GM04503 (cell line): ENCODE measurements around the gene TRIM71.
"Not testable (repeated sequence)": the region's sequence is repeated elsewhere in the genome, so short reads cannot be mapped to it uniquely, and the experiment has no call there.

ENCODE experiments used
- DNase-seq: peaks from one replicate; pipeline ENCODE4 v3.0.0-alpha.2; 2012; ENCODE audit warnings: low read depth

The TRIM71 gene

DNA sequence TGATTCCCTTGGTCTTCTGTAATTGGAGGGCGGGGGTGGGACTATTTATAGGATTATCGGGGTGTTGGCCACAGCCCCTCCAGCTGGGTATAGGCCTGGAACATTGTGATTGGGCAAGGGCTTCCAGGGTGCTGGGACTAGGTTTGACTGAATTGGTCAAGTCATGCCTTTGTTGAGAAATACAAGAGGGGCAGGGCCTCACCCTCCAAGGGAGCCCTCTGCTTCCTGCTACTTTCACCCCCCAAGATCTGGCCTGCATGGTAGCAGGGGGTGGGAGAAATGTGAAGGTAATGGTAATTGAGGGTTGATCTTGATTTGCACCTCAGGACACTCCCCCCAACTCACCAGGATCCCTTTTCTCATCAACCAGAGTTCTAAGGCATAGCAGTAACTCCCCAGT is 25.2 kb downstream of the TRIM71 start:
- no peak for DNase-seq

DNA sequence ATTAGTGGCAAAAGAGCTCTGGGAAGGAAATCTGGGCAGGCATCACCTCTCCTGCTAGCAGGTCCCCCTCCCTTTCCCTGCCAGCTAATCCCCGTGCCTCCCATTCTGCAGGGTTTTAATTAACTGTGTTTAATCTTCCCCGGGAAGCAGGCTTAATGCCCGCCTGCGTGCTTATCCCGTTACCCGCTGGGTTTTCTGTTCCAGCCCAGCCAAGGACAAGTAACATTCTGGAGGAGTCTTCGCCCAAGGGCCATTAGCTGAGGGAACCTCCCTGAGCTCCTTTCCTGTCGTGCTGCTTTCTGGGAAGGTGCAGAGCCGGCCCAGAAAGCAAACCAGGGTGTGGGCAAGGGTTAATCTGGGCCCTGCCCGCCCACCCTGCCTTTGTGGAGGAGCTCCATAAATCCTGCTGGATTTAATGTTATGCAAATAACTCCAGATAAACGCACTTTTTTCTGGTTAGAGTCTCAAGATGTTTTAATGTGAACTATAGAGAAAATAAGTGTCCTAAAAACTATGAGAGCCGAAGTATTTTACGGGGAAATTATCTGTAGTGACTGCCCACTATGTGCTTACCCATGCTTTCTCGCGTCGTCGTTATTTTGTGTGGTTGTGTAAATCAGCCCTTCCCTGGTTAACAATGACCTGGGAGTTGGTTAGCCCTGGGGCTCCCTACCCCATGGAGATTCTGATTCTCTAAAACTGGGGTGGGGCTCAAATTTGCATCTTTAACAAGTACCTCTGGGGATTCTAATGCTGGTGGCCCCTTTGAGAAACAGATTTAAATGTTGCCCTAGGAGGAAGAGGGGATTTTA is 25.9 kb downstream of the TRIM71 start:
- DNase-seq, result no peak

DNA sequence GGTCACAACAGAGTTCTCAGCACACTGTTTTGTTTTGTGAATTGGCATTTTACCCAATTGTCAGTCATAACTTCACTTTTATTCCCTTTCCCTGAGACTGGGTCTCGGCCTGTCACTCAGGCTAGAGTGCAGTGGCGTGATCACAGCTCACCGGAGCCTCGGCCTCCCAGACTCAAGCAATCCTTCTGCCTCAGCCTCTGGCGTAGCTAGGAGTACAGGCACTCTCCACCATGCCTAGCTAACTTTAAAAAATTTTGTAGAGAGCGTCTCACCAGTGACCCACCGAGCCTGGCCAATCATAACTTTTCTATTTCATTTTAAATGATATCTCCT is 26.5 kb downstream of the TRIM71 start:
- DNase-seq, result no peak

DNA sequence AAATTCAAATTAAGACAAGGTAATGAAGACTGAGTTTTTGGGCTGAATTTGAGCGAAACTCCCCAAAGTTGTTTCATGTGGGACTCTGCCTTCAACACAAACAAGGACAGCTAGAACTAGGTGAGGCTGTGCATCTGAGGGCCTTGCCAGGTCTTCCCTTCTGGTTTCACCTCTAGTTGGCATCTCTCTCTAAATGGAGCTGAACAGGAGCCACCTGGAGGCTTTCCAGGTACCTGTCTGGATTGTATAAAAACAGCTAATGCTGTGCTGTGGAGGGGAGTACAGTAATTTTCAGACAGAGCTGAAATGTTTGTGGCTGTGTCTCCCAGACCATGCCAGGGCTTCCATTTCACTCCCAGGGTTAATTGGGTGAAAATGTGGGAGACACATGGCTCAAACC is 27.1 kb downstream of the TRIM71 start:
- no peak for DNase-seq

DNA sequence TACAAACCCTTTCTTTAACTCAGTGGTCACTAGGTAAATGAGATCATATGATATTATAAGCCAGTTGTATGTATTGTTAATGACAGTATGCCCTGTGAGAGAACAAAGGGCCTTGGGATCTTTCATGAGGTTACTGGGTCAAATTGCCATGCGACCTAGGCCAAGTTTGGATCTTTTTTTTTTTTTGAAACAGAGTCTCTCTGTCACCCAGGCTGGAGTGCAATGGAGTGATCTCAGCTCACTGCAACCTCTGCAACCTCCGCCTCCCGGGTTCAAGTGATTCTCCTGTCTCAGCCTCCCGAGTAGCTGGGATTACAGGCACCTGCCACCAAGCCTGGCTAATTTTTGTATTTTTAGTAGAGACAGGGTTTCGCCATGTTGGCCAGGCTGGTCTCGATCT is 27.7 kb downstream of the TRIM71 start:
- DNase-seq, result not testable (repeated sequence)

DNA sequence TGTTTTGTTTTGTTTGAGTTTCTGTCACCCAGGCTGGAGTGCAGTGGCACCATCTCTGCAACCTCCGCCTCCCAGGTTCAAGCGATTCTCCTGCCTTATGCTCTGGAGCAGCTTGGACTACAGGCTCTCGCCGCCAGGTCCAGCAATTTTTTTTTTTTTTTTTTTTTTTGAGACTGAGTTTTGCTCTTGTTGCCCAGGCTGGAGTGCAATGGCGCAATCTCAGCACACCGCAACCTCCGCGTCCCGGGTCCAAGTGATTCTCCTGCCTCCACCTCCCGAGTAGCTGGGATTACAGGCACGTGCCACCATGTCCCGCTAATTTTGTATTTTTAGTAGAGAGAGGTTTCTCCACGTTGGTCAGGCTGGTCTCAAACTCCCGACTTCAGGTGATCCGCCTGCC is 29.2 kb downstream of the TRIM71 start:
- DNase-seq, result not testable (repeated sequence)

DNA sequence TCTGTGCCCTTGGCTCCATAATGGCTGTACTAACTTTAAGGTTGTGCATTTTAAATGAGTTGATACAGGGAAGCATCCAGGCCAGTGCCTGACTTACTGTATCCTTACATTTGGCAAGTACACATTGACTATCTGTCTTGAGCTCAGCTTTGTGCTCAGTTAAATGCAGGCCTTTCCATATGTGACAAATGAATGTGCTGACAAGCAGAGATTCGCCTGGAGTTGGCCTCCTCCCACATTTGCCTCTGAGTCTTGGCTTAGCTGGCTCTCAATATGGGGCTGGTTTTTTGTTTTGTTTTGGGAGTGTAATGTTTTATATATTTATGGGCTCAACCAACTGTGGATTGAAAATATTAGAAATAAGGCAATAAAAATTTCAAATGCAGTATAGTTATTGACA is 29.7 kb downstream of the TRIM71 start:
- no peak for DNase-seq

DNA sequence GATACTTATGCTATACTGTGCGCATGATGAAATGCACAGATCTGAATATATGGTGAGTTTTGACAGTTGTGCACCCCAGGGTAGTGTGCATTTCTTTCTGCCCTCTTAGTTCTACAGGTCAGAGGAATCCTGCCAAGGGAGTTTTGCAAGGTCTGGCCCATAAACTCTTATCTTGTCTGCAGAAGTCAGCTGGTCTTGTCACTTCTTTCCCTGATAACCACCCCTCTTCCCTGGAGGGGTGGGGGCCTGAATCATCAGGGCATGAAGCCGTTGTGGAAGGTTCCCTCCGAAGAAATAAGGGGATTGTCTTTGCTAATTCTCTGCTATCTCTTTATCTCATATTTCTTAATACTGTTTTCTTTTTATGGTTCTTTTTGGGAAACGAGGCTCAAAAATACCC is 30.4 kb downstream of the TRIM71 start:
- no peak for DNase-seq

DNA sequence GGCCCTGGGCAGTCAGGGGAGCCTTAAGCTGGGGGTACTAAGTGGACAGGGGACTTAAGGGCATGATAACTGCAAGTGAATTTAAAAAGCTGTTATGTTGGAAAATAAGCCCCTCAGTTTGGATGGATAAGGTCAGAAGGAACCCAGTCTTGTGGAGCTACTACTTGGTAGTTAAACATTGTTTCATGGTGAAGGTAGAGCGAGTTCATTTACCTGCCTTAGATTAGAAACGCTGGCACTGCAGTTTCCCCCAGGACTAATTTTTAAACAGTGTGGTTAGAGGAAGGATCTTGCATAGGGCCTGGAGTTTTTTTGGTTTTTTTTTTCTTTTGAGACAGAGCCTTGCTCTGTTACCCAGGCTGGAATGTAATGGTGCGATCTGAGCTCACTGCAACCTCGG is 31.2 kb downstream of the TRIM71 start:
- no peak for DNase-seq

DNA sequence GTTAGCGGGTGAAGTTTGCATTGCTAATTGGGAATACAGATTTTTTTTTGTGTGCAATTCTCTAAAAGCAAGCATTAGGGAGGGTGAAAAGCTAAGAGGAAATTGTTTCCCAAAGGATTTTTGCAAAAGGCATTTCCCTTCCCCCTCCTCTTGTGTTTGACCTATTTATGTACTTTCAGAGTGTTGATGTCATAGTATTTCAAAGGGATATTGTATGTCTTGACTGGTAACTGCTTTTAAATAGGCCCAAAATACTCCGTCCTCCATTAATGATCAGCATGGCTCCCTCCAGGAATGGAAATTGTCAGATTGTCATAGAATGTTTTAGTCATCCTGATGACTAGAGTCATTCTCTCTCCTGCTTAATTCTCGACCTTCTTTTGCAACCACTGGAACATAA is 32.4 kb downstream of the TRIM71 start:
- no peak for DNase-seq

DNA sequence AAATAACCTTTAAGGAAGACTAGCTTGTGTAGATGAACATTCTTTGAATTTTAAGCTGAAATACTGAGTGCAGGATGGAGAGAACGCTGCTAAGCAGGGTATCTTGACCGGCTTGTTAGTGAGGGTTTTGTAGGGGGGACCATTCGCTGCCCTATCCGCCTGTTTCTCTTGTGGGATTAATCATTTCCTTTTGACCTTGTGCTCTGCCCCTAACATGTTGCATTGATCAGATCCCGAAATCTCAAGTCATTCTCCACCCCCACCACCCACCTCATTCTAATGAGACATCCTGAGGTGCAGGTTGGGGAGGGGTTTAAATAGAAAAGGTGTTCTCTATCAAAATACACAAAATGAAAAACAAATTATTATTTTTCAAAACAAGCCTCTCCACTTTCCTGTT is 32.8 kb downstream of the TRIM71 start:
- no peak for DNase-seq

DNA sequence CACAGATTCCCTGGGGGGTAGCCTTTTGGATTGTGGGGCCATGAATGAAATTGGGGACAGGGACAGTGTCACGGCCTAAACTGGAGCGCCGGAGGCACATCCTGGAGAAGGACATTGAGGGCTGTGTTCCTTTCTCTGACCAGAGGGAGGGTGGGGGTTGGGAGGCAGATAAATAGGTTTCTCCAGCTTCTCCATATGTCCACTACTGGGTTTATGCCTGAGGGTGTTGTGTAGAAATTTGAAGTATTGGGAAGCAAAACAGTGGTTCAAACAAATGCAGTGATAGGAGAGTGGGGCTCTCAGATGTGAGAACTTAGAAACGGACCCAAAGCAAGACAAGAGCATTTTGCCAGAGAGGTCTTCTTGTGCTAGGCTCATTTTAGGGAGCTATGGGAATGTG is 34.3 kb downstream of the TRIM71 start:
- no peak for DNase-seq

DNA sequence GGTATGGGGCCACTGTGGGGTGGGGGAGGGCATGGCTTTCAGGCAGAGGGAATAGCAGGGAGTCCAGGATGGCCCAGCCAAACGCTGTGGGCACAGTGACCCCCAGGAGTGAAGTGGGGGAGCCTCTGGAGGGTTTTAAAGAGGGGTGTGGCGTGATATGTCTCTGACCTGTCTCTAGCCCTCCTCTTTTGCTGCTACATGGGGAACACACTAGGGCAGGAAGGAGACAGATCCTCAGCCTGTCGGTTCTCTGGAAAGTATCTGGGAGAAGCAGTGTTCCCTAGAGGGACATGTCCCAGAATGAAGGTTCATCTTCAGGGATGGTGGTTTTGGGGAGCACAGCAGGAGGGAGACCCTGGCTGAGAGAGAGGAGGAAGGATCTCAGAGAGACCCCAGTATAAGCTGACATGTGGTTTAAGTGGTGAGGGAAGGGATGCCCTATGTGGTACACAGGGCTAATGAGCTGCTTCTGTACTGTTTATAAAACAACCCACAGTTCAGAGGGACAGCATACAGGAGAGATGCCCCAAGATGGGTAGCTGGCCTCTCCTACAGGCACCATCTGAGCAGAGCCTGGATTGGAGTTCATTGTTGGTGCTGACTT is 37.7 kb downstream of the TRIM71 start:
- DNase-seq, result no peak

DNA sequence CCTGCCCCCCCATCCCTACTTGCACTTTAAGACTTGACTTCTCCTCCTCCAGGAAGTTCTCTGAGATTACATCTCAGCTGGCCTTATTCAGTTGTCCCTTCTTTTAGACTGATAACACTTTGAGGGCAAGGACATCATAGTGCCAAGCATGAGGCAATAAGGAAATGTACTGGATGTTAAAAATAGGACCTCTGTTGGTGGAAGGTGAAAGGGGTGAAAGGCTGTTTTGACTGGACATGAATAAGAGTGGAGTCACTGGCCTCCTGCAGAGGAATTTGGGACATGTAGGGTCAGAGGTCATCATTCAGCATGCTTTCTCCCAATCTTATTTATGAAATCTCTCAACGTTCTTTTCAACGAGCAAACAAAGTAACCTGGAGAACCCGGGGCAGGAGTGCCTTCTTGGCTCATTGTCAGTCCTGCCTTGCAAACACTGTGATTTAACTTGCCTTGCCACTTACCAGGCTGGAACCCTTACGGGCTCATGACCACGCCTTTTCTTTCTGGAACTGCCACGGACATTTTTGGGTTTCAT is 38.6 kb downstream of the TRIM71 start:
- DNase-seq, result no peak

DNA sequence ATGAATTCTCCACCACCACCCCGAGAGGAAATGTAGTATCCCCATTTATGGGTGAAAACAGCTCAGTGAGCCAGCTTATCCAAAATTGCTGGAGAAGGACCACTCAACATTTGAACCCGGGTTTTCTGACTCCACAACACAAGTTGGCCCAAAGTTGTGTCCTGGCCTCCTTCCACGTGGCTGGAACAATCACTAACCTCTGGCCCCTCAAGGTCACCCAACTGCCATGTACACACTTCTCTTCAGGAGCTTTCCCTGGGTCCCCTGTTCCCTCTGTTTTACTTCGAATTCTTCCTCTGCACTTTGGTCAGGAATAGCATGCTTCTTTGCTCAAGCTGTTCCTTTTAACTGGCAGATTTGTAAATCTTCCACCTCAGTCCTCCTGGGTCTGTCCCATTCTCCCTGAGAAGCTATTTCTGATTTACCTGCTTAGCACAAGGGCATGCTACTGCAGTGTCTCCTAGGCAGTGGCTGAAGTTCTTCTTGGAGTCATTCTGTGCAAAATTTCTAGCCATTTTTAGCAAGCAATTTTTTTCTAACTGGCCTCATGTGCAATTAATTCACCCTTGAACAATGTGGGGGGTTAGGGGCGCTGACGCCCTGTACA is 39.2 kb downstream of the TRIM71 start:
- no peak for DNase-seq

DNA sequence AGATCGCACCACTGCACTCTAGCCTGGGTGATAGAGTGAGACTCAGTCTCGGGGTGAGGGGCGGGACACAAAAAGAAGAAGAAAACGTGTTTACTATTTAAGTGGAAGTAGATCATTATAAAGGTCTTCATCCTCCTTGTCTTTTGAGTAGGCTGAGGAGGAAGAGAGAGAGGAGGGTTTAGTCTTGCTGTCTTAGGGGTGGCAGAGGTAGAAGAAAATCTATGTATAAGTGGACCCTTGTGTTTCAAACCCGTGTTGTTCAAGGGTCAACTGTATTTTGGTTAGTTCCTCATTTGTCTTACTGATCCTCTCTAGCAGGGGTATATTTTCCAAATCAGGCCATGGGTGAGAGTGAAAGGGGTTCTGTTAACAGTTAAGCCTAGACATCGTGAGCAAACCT is 40.1 kb downstream of the TRIM71 start:
- no peak for DNase-seq

DNA sequence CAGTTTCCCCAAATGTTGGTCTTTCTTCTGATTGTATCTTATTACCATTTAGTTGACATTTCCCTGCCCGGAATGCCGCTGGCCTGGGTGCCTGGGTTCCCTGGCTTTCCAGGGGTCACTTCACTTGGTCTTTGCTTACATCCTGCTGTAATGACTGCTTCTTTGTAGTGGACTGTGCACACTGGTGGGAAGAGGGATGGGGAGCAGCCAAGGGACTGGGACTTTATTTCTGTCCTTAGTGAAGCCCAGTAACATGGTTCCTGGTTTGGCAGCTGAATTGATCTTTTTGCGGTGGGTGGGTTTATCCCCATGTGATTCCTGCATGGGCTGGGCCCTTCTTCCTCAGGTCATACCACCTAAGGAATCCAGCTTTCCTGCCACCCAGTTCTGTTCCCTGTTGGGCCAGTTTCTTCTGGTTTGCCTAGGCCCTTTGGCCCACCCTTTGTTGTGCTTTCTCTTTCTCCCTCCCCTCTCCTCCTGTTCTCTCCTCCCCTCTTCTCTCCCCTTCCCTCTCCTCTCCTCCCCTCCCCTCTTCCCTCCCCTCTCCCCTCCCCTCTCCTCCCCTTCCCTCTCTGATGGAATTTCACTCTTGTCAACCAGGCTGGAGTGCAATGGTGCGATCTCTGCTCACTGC is 41.9 kb downstream of the TRIM71 start:
- DNase-seq, result no peak

DNA sequence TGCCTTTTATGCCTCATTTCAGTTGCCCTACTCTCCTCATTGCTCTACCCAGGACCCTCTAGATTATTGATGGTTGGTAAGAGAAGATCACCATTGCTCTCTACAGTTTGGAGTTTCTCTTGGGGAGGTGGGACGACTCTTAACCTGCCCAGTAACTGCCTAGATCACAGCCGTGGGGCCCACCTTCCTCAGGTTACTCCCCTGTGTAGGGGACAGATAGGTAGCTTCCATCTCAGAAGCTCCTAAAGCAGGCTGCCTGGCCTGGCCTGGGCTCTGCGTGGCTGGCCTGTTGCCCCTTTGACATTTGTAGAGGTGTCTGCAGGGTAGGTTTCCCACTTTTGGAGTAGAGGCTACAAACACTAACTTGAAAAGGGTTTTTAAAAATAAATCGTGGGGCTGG is 42.7 kb downstream of the TRIM71 start:
- no peak for DNase-seq

DNA sequence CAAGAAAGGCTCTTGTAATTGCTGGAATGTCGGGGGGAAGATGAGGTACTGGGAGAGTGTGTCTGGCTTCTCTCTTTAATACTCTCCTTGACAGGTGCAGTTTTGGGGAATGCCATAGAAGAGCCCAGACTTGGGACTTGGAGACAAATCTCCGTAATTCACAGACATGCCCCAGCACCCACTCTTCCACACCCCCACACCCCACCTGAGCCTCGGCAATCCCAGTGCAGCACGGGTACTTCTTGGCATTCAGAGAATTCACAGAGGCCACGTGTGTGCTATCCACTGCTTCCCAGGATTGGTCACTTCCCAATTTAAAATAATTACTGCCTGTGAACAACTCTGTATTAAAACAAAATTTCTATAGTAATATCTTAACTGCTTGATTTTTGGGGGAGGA is 43.9 kb downstream of the TRIM71 start:
- no peak for DNase-seq

DNA sequence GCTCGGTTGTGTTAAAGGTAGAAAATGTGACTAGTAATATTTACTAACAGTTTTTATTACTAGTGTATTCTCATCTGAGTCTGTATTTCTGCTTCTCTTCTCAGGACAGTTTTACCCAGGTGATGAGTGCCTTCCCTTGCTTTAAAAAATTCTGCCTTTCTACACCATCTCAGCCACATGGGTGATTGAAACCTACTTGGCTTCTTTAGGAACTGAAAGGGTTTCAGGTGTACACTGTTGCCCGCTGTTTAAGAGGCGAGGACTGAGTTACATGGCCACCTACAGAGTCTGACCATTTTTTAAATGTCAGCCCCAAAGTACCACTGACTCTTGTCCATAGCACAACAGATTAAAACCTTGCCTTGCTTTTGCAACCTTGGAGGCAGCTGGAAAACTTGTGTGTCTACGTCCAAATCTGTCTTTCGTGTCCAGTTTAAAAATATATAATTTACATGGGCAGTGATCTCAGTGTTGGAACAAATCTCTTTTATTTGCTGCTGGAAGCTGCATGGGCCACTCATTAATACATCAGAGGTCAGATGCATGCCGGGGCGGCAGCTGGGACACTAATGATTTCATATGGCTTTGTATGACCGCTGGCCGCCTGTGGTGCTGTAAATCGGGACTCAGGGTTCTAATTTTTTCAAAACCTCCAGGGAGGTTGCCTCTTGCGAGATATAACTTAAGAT is 44.6 kb downstream of the TRIM71 start:
- no peak for DNase-seq

DNA sequence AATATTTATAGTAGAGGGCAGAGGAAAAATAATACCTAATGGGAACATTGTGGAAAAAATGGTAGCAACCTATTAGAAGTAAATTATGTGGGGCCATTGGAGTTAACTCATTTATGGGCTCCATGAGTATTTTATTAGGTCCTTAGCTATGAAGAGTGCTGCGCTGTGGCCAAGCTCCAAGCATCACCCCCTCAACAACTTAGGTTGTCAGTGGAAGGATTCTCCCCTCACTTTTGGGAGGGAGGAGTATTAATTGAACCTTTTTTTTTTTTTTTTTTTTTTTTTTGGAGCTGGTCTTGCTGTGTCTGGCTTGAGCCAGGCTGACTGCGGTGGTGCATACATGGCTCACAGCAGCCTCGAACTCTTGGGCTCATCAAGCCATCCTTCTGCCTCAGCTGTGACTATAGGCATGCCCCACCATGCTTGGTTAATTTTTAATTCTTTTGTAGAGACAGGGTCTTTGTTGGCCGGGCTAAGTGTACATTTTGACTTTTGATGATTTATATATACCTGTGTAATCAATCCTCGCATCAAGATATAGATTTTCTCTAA is 45.2 kb downstream of the TRIM71 start:
- no peak for DNase-seq

DNA sequence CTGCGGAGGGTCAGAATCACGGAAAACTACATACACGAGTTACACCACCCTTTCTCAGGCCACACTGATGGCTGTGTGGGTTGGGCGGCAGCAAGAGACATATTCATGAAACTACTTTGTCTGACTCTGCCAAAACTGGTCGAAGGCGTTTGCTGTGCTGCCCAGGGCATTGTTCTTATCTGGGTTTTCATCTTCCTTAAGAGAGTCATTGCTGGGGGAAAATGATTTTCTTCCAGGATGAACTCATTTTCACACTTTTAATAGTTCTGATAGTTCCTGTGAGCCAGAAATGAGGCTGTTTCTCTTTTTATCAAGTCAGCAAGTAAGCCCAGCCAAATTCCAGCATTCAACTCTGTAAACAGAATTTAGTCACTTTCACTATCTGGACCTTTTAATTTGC is 47.6 kb downstream of the TRIM71 start:
- no peak for DNase-seq
